Measurements from ENCODE around the gene RPS6KB2. TPM values are rescaled to one million over a fixed set of nuclear protein-coding genes. Genes with fewer than 3 reads are reported as not detected.
A peak's percentile ranks its signal among the peaks of the same experiment; 100 is the strongest.
"Not testable (repeated sequence)": the region's sequence is repeated elsewhere in the genome, so short reads cannot be mapped to it uniquely, and the experiment has no call there.

RPS6KB2 gene
- total RNA-seq, 4 donors from 2014 or later, result 36.9 to 69.3 (median 47.1) TPM

DNA sequence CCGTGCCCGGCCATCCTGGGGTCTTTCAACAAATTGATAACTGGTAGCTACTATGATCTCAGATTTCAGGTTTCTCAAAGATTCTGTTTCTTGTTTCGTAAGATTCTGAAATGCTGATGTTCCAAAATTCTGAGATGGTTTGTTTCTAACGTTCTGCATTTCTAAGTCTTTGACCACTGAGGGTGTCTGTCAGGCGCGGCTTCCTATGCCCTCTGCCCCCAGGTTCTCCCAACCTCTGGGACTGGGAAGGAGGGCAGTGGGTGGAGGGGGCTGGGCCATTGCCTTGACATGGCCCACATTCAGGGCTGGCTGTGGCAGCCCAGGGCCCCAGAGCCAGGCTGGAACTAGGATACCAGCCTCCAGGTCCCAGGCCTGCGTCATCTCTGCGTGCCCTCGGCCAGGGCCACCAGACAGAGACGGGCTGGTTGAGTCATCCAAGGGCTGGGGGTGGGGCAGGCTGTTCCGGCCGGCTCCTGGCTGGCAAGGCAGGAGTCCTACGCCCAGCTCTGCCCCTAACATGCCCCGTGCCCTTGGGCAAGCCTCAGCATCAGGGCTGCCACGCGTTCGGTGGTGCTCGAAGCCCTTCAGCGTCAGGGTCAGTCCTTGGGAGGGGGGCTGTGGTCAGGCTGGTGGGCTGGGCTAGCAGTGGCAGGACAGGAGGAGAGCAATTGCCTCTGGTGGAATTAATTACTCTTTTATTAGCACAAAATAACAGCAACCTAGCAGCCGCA lies 35.6 kb downstream of the RPS6KB2 start:
- H3K4me1 ChIP-seq, result peaks cover 4 to 46% (median 32%) of the 10 kb centered on the region in 4 donors
- TF ChIP-seq EP300 (IDR thresholded peaks at IDR 0.05) (peak in 1 of 2 donors; percentile 24), POLR2A (IDR thresholded peaks at IDR 0.05) (peak in 1 of 2 donors; percentile 16)
- TF ChIP-seq, protein P1, sequence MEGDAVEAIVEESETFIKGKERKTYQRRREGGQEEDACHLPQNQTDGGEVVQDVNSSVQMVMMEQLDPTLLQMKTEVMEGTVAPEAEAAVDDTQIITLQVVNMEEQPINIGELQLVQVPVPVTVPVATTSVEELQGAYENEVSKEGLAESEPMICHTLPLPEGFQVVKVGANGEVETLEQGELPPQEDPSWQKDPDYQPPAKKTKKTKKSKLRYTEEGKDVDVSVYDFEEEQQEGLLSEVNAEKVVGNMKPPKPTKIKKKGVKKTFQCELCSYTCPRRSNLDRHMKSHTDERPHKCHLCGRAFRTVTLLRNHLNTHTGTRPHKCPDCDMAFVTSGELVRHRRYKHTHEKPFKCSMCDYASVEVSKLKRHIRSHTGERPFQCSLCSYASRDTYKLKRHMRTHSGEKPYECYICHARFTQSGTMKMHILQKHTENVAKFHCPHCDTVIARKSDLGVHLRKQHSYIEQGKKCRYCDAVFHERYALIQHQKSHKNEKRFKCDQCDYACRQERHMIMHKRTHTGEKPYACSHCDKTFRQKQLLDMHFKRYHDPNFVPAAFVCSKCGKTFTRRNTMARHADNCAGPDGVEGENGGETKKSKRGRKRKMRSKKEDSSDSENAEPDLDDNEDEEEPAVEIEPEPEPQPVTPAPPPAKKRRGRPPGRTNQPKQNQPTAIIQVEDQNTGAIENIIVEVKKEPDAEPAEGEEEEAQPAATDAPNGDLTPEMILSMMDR (IDR thresholded peaks at IDR 0.05), result no peak
- no peaks in the 10 kb centered on the region for H3K27me3 ChIP-seq
- peak overlapping the region; percentile 87 to 98 (median 96) for H3K27ac ChIP-seq
- H3K36me3 ChIP-seq, result peaks cover 0 to 13% (median 0%) of the 10 kb centered on the region in 3 donors
- peak overlapping the region; percentile 47 to 71 (median 56) for H3K4me3 ChIP-seq
- WGBS, 2 donors, result 53 to 61% methylated on average over 14 to 19 of the region's 20 CpGs
- H3K9me3 ChIP-seq, result no peaks in the 10 kb centered on the region
- peak; percentile 58 to 60 for DNase-seq (ENCODE audit: low spot score in 2 of 2)

DNA sequence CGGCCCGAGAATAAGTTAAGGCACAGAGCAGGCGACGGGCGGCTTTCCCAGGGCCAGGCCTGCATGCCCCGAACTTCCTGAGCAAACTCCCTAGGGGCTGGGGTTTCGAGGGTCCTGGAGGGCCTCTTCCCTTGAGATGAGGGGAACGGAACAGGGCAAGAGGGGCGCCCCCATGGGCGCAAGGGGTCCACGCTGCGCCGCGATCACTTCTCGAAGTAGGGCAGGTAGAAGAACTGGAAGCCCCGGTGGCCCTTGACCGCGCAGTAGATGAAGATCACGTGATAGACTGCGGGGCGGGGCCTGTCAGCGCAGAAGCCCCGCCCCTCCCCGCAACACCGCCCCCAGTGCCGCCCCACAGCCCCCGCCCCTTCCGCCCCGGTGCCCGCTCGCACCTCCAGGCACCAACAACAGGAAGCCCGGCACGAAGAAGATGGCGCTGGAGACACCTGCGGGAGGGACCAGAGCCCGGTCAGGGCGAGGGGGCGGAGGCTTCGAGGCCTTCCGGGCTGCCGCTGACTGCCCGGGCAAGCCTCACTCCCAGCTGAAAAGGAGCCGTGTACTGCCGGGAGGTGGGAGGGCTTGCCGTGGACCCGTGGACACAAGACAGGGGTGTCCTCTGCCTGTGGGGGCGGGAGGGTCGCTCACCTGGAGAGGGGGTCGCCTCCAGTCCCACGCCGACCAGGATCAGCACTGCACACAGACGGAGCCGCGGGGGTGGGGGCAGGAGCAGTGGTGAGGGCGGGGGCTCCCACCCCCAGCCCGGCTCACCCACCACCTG lies 36.3 kb downstream of the RPS6KB2 start:
- H3K4me1 ChIP-seq, result peaks cover 4 to 48% (median 30%) of the 10 kb centered on the region in 4 donors
- H3K36me3 ChIP-seq, result peaks cover 0 to 13% (median 0%) of the 10 kb centered on the region in 3 donors
- WGBS, 2 donors, result 4 to 8% methylated on average over 45 to 47 of the region's 56 CpGs
- no peaks in the 10 kb centered on the region for H3K9me3 ChIP-seq
- peak in 1 of 2 donors; percentile 69 for TF ChIP-seq EP300 (IDR thresholded peaks at IDR 0.05)
- peak in 1 of 2 donors; percentile 51 for TF ChIP-seq POLR2A (IDR thresholded peaks at IDR 0.05)
- TF ChIP-seq, protein P1 (IDR thresholded peaks at IDR 0.05), result no peak
- H3K27me3 ChIP-seq, result no peaks in the 10 kb centered on the region
- H3K27ac ChIP-seq, result peak overlapping the region; percentile 87 to 98 (median 96)
- H3K4me3 ChIP-seq, result peak overlapping the region; percentile 47 to 71 (median 56)
- peak; percentile 85 to 89 for DNase-seq (ENCODE audit: low spot score in 2 of 2)

DNA sequence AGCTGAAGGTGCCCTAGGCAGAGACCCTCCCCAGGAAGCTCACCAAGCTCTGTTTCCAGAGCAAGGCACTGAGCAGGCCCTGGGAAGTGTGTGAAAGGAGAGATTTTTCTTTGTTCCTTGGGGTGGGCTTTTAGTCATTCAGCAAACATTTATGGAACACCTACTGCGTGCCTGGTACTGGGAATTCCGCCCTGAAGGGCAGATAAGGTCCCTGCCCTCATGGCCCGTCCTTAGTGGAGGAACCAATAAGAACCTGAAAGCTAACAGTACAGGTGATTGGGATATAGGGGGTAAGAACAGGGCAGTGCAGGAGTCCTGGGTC lies 36.9 kb downstream of the RPS6KB2 start:
- peaks cover 0 to 13% (median 0%) of the 10 kb centered on the region in 3 donors for H3K36me3 ChIP-seq
- H3K9me3 ChIP-seq, result no peaks in the 10 kb centered on the region
- H3K27ac ChIP-seq, result peak overlapping the region; percentile 87 to 98 (median 96)
- no peak for DNase-seq (ENCODE audit: low spot score in 2 of 2)
- H3K27me3 ChIP-seq, result no peaks in the 10 kb centered on the region
- no peak for TF ChIP-seq POLR2A (IDR thresholded peaks at IDR 0.05)
- WGBS, 2 donors, result 40 to 68% methylated on average over 3 of the region's 3 CpGs
- peak overlapping the region; percentile 47 to 71 (median 56) for H3K4me3 ChIP-seq
- H3K4me1 ChIP-seq, result peaks cover 4 to 54% (median 32%) of the 10 kb centered on the region in 4 donors

DNA sequence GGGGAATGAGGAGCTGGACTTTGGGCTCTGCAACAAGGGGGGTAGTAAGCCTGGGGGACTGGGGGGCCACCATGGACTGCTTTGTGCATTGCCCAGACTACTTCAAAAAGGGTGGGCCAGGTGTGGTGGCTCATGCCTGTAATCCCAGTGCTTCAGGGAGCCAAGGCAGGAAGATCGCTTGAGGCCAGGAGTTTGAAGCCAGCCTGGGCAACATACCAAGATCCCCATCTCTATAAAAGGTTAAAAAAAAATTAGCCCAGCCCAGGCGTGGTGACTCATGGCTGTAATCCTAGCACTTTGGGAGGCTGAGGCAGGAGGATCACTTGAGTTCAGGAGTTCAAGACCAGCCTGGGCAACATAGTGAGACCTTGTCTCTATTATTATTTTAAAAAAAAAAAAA lies 37.2 kb downstream of the RPS6KB2 start:
- peaks cover 0 to 13% (median 0%) of the 10 kb centered on the region in 3 donors for H3K36me3 ChIP-seq
- peaks cover 4 to 58% (median 33%) of the 10 kb centered on the region in 4 donors for H3K4me1 ChIP-seq
- not testable (repeated sequence) for H3K27me3 ChIP-seq; DNase-seq (ENCODE audit: low spot score in 2 of 2); H3K9me3 ChIP-seq
- 58 to 77% methylated on average over 2 of the region's 2 CpGs for WGBS, 2 donors
- peak overlapping the region in 1 of 4 donors; percentile 63 for H3K4me3 ChIP-seq
- H3K27ac ChIP-seq, result peak overlapping the region in 3 of 4 donors; percentile 95 to 98 (median 97)

DNA sequence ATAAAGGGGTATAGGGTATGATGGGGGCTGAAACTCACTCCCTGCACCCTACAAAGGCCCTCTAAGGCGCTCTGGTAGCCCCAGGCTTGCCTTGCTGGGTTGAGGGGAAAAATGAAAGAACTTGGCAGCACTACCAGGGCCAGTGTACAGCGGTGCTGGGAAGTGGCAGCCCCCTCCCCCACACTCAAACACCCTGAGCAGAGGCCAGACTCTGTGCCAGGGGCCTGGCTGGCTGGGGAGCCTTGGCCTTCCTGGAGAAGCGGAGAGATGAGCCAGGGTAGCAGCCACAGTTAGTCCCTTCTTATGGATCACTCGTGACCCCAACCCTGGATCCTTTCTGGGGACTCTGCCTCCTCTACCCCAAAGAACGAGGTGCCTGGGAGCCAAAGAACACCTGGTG lies 38.1 kb downstream of the RPS6KB2 start:
- Histone ChIP-seq H3K4me1 (peaks cover 4 to 59% (median 33%) of the 10 kb centered on the region in 4 donors), H3K4me3 (no peak overlapping the region)
- 77 to 80% methylated on average over 5 of the region's 5 CpGs for whole genome bisulfite sequencing, 2 donors

More for the DNA sequence above, 38.1 kb downstream of the RPS6KB2 start:
- Histone ChIP-seq H3K27ac (peak overlapping the region in 2 of 4 donors; percentile 45 to 93), H3K9me3 (no peaks in the 10 kb centered on the region), H3K36me3 (peaks cover 0 to 13% (median 0%) of the 10 kb centered on the region in 3 donors), H3K27me3 (no peaks in the 10 kb centered on the region)
- no peak for DNase-seq (ENCODE audit: low spot score in 2 of 2)
- TF ChIP-seq, protein P1 (IDR thresholded peaks at IDR 0.05), result no peak
- TF ChIP-seq EP300 (IDR thresholded peaks at IDR 0.05), result no peak
- TF ChIP-seq POLR2A (IDR thresholded peaks at IDR 0.05), result no peak
